DMS53 treated with DMSO at 0.1 percent for 48 hours (cell line): ENCODE data around the gene CHD2.
"Not testable (repeated sequence)": the region's sequence is repeated elsewhere in the genome, so short reads cannot be mapped to it uniquely, and the experiment has no call there.

Experiments
- DNase-seq: peaks from one replicate; lab custom pipeline; 2025; ENCODE audit not compliant: unreplicated experiment; lab: John Stamatoyannopoulos, UW

The CHD2 gene

DNA sequence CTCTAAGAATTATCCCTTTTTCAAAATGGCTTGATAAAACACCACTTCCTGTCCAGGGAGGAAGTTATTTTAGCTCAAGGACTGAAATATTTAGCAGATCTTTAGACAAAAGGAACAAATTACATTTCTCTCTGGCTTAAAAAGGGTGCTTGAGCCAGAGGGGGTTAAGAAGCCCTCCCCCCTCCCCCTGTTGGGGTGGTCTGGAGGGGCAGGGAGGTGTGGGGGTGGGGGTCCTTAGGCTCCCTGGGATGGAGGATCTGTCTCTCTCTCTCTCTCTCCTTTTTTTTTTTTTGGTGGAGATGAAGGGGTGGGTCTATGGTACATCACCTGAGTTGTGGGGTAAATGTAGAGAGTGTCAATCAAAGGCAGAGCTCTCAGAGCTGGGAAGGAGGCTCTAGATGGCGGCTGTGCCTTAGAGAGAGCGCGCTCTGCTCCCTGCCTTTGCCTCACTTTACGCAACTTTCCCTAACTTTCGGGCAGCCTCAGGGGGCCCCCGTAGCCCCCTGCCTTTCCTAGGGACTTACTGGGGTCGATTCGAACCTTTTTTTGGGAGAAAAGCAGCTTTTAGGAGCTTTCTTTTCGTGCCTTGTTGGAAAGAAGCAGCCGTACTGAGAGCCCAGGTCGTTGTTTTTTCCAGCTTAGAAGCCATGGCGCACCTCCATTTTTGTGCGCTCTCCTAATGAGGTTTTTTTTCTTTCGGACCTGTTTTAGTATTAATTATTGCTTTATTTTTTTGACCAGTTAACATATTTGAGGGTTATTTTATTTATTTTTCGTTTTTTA, at the start of gene CHD2:
Gene CHD2 (plus strand): TSS at position 377 of the 783 bp plus-strand sequence. CDS start 914 bp downstream, outside the sequence.
- DNase-seq: peak; percentile 83

DNA sequence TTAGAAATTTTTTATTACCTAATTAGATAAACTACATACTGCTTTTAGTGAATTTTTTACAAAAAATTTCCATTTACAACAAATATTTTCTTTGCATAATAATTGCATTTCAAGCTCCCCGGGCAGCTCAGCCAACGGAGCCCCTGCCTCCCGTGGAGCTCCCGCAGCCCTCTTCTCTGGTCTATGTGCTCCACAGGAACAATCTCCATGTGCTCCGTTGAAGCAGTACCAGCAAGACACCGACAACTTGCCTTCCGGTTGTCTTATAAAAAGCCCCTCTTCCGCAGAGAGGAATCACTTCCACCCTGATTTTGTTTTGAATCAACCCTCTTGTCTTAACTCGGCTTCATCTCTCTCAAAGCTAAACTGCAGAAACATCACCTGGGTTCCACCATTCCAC, 46.9 kb upstream of the CHD2 start:
- DNase-seq: no peak

DNA sequence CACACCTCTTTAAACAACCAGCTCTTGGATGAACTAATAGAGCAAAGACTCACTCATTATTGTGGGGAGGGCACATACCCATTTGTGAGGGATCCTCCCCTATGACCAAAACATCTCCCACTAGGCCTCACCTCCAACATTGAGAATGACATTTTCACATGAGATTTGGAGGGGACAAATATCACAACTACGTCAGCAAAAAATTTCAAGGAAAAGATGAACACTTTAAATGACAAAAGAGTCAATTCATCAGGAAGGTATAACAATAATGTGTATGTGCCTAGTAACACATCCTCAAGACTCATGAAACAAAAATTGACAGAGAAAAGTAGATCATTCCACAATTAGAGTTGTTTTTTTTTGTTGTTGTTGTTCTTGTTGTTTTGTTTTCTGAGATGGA, 38.4 kb upstream of the CHD2 start:
- no peak for DNase-seq

DNA sequence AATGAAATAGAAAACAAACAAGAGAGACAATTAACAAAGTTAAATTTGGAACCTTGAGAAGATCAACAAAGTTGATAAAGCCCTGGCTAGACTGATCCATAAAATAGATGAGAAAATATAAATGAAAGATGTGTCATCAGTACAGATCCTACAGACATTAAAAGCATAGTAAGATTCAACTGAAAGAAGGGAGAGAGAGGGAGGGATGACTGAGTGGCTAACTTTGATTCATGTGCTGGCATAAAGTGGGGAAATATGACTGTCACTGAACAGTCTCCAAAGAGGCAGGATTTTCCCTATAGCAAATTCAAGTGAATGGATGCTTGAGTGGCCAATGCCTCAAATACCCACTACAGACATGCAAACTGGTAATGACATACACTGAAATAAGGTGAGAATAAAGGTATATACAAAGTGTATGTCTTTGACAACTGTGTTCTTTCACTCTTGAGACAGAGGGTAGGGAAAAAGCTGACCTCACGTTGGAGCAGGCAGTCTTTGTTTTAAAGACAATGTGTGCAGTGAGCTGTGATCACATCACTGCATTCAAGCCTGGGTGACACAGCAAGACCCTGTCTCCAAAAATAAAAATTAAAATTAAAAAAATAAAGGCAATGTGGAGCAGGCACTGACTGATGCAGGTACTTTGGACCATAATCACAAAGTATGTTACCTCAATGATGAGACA, 35.9 kb upstream of the CHD2 start:
- no peak for DNase-seq

DNA sequence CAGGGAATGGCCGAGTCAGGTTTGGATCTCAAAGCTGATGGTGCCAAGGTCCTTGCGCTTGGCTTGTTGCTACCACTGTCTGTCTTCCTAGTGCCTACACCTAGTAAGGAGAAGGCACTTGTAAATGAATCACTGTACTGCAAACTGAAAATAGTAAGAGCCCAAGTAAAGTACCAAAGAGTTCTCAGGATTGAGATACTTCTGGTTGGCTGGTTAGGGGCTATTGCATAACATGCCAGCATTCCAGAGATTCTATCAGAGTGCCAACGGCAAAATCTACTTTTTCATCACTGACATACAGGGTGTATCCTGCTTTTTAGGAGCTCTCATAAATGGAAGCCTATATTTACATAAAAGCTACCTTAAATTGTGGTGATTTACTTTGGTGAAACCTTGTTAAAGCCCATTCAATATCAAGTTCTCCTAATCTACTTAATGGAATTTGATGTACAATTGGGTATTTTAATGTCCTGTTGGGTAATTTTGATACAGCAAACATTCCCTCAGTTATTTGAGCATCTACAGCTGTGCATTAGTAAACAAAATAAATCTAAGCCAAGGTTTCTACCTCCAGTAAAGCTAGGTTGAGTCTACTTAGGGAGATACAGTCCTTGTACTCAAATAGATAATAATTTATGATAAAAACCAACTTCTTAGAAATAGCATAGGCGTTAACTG, 30.7 kb upstream of the CHD2 start:
- no peak for DNase-seq

DNA sequence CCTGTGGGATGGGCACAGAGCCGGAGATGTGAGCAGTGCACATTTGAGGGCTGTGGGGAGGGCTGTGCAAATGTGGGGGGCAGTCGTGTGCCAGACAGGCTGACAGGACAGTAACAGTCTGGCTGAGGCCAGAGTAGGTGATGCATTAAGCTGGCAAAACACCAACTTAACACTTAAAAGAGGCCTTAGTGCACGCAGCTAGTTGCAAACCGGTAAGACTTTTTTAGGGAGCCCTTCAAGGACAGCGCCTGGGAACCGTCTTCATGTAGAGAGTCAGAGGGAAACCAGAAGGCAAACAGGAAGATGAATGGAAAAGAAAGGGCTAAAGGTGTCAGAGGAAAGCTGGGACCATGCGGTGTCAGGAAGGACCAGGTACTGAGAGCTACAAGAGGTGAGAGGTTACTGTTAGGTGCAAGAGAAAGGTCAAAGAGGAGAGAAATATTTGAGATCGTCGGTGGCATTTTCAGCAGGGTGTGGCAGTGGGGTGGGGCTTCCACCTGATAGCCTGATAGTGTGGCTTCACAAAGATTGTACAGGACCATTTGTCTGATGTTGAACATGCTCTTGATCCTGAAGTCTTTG, 30.0 kb upstream of the CHD2 start:
- DNase-seq: no peak

DNA sequence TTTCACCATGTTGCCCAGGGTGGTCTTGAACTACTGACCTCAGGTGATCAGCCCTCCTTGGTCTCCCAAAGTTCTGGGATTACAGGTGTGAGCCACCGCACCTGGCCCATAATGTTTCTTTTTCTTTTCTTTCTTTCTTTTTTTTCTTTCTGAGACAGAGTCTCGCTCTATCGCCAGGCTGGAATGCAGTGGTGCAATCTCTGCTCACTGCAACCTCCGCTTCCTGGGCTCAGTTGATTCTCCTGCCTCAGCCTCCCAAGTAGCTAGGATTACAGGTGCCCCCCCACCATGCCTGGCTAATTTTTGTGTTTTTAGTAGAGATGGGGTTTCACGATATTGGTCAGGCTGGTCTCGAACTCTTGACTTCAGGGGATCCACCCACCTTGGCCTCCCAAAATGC, 27.2 kb upstream of the CHD2 start:
- DNase-seq: not testable (repeated sequence)

DNA sequence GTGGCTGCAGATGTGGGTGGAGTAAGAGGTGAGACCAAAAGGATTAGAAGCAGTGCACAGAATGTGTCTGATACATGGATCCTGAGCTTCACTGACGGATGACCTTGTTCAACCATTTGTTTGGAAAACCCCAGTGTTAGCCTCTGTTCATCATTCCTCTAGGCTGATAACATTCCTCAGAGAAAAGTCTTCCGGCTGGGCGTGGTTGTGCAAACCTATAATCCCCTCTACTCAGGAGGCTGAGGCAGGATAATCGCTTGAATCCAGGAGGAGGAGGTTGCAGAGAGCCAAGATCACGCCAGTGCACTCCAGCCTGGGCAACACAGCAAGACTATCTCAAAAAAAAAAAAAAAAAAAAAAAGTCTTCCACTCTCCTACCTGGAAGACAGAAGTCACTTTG, 23.1 kb upstream of the CHD2 start:
- DNase-seq: no peak

DNA sequence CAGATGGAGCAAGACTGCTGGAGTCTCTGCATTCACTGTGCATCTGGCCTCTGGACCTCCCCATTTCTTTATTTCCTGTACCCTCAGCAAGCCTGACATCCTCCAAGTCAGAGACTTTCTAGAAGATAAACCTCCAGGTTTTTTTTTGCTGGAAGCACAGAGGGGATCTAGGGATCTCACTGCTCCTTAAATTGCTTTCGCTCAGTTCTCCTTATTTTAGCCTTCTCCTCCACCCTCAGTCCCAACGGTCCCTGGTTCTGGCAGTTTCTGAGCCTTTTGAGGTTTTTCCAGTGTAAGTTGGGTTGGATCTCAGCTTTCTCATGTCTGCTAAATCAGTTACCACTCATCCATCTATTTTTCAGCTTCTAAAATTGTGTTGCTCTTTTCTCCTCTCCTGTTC, 22.7 kb upstream of the CHD2 start:
- no peak for DNase-seq

DNA sequence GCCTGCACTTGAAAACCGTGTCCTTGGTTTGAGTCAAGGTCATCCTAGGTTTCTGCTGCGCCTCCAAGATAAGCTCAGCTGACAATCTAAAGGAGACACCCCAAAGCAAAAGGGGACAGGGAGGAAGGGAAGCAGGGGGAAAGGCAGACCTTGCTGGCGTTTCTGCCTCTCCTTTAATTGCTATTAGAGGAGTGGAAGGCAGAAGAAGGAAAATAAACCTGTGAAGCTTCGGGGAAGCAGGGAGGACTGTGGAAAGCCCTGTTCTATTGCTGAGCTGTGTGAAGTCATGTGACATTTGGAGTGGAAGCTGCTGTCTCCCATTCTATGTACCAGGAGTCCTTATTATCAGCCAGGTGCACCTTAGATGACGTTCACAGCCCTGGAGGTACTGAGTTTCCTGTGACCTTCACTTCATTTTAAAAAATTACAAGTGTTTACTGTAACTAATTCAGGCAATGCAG, 21.5 kb upstream of the CHD2 start:
- peak; percentile 63 for DNase-seq

DNA sequence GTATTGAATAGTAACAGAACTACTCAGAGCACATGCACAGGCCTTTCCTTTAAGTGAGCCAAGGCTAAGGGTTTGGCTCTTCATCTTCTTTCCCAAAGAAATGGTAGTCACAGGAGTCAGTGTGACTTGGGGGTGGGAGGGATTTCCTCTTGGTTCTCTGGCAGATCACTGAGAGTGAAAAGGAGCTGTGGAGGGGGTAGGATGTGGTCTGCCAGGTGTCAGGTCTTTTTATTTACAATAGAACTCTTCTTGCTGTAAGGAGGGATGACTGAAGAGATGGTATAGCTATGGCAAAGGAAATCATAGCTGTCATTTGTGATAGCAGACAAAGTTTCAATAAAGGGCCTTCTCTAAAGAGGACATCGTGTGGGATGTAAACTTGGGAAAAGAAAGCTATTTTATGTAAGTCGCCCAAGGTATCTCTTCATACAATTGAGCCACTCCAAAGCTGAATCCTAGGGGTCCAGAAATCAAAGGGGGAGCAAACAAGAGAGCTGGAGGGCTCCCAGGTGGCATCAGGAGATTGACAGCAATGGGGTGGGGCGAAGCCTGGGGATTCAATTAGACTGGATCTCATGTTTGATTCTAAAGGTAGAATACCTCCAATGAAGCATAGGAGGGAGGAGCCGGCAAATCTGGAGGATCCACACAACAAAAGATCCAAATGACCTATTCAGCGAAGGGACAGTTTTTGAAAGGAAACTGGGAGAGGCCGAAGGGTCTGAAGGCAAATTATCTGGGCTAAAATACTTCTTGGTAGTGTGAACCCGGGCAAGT, 20.0 kb upstream of the CHD2 start:
- DNase-seq: no peak

DNA sequence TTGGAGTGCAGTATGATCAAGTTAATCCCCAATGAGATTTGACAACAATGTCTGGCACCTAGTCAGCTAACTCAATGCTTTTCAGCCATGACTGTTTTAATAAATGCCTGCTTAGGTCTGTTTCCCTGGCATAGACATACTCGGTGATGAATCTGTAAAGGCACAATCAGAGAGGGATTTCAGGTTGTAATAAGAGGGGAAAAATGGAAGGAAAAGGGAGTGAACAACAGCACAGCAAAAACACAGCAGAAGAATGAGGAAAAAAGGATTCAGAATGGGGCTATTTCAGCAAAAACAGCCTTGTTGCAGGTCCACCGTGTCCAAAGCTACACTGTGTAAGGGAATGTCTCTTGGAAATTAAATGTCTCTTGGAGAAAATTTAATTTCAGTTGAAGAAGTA, 19.3 kb upstream of the CHD2 start:
- no peak for DNase-seq

DNA sequence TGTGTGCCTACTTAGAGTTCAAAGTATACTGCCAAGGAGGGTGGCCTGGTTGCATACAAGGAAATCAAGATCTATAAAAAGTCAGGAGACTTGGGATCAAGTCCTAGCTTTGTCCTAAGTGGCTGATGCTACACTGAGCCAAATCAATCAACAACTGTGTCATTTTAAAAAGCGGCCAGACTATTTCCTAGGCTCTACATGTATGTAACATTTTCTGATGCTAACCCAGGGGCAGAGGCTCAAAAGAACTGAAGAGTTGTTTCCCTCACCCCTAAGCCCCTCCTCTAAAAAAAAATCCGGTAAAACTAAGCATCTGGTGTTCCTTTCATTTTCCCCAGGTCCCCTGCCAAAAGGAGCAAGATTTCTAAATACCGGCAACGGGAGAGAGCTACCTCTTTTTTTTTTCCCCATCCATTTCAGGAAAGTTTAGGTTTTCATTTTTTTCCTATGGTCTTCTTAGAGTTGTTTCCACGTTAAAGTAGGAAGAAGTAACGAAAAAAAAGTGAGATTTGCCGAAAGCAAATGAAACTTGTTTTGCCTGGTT, 18.8 kb upstream of the CHD2 start:
- DNase-seq: no peak

DNA sequence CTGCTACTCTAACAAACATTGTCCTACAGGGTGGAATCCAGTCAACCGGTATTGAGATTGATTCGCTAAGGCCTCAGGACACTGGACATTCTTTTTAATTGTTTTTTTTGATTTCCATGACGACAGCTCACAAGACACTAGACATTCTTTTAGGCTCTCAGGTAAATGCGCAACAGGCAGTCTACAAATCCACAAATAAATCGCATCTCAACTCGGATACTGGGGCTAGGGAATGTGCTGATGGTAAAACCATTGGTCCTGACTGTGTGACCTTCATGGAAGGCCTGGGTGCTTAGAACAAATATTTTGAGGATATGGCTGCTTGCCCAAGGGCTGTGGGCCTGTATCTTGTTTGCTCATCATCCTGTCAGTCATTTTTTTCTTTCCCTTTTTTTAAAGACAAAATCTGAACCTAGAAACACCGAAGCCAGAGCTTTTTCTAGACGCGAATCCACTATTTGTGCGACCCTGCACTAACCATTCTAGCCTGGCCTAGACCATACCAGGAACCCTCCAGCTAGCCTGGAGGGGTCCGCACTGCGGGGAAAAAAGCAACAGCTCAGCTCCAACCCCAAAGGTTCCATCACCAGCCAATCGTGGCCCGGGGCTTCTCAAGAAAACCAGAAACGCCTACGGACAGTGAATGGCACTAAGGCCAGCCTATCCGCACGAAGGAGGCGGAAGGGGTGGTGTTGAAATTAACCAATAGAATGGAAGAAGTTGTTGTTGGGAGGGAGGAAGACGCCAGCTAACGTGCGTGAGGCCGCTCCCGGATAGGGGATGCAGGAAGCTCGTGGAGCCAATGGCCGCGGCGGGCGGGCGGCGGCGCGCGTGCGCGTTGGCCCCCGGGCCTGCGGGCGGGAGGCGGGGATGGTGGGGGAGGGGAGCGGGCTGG, 18.1 kb upstream of the CHD2 start:
- DNase-seq: peak; percentile 96

DNA sequence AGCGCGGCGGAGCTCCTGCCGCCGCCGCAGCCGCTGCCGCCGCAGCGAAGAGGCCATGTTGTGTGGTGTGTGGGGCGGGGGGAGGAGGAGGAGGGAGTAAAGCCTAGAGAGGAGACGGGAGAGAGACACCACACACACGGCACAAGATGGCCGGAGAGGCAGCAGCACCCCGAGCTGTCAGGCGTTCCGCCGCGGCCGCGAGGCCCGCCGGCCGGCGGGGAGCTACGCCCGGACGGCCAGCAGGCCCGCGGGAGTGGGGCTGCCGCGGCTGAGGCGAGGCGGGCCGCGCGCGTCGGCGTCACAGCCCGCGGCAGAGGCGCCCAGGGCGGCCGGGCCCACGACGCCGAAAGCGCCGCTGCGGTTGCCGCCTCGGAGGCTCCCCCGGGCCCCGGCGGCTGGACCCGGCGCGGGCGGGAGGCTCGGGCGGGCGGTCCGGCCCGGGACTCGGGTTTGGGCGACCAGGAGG, 17.4 kb upstream of the CHD2 start:
- no peak for DNase-seq

DNA sequence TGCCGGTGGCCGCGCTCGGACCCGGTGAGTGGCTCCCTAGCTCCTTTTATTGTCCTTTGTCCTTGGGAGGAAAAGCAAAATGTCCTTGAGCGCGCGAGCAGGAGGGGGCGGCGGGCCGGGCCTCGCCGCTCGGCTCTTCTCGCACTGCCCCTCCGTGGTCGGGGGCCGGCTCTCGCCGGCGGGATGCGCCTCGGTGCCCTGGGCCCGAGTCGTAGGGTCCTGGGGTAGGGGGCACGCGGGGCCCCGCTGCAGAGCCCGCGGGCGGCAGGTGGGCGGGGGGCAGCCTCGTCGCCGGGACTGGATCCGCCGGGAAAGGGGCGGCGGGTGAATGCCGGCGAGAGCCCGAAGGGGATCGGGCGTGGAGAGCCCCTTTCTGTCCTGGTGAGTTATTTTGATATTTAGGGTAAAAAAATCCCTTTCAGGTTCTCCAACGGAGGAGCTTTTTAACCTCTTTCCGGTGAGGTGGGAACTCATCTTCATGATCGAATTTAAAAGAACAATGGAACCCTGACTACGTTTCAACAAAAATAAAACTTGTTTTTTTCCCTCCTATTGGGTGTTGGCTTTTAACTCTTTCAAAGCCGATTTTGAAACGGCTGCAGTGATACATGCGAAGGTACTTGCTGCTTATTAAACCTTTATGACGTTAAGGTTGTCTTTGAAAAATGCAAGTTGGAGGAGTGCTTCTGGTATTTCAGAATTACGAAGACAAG, 16.8 kb upstream of the CHD2 start:
- no peak for DNase-seq

DNA sequence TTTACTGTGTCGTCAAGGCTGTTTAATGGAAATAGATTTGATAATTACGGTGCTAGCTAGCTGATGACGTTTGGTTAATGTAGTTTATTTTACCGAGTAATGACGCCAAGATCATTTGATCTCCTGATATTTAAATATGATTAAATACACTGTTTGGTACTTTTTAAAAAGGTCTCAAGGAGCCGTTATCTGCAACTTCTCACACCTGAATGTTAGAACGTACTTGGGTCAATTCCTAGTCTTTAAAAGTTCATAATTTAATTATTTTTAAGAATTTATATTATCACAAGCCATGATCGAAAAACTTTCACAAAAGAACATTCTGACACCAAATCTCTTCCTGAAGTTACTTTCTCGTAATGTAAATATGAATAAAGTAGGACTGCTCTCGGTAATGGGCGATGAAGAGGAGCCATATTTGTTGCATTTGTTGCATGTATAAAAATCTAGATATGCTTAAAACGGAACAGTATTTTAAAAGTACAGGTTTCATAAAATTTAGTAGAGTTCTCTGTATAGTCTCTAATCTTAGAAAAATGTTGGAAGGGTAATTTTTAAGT, 16.2 kb upstream of the CHD2 start:
- DNase-seq: no peak

DNA sequence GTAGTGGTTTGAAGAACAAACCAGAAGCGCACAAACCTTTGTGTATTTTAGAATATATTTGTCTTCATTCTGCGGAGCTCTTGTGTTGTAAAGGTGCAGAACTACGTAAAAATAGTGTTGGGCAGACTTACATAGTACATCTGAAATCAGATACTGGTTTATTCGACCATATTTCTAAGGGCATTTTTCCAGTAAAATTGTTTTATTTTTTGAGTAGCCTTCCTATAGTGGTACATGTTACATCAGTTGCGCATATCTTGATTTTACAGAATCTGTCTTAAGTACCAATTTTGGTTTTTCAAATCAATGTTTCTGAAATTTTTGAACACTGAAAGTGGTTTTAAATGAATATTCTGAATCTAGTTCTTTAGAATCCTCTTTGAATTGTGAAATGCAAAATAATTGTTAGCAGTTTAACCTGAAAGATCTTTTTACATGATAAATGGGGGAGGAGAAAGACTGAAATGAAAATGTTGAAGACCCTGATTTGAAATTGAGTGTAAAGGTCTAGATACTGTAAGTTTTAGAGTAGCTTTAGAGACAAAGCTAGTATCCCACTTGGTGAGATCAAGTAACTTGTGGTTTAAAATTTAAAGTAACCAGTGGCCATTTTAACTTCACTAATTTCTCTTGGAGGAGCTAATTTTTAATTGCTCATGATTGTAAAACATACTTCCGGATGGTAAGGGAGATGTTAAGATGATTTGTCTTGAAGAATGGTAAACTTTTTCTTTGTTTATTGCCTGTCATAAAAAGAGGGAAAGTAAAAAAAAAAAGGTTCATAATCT, 15.5 kb upstream of the CHD2 start:
- no peak for DNase-seq
